GM12878 (cell line): ENCODE data around the gene EPN3. TPM values are rescaled to one million over a fixed set of nuclear protein-coding genes. Genes with fewer than 3 reads are reported as not detected.

Experiments used
- ATAC-seq: fragments of 200-7000 bp; cut with Tn5 transposase; 3 replicates; pipeline ENCODE4 v1.9.1; 2020; ENCODE audit warnings: mild to moderate bottlenecking, moderate library complexity
- BruUV-seq: library from RNA; stranded (reverse); fragments of 400-500 nt; replicated peaks from 2 replicates; lab custom pipeline; 2021; lab: Mats Ljungman, UMichigan
- CTCF ChIA-PET: fragments of 300-600 bp; sonication (Branson Sonifier 250); formaldehyde crosslinking; extraction: SDS; loops from one replicate; lab custom pipeline; 2021; ENCODE audit warnings: inconsistent platforms; lab: Yijun Ruan, JAX
- POLR2A ChIA-PET: fragments of 350-600 bp; formaldehyde crosslinking; extraction: SDS; loops from one replicate; lab custom pipeline; 2021; ENCODE audit warnings: inconsistent platforms; lab: Charles Lee
- RAD21 ChIA-PET: fragments of 300-600 bp; sonication (Branson Sonifier 250); formaldehyde crosslinking; loops from one replicate; lab custom pipeline; 2023; ENCODE audit warnings: antibody characterized with exemption; ENCODE audit not compliant: unreplicated experiment; lab: Charles Lee
- SMC1A ChIA-PET: fragments of 300-600 bp; sonication (Branson Sonifier 250); formaldehyde crosslinking; loops from one replicate; lab custom pipeline; 2023; ENCODE audit not compliant: unreplicated experiment, uncharacterized antibody; lab: Charles Lee
- DNase-seq: peaks from one replicate; pipeline ENCODE4 v3.0.0-alpha.2; 2011; ENCODE audit warnings: low read depth, low spot score
- FAIRE-seq: peaks from 3 replicates; lab custom pipeline; 2011; peaks lifted over from hg19 to GRCh38; lab: Jason Lieb, UNC
- H2AFZ ChIP-seq: 2 replicates; pipeline ENCODE4 v1.6.0; 2011; ENCODE audit warnings: low read depth, low read length, control low read depth; ENCODE audit not compliant: control insufficient read depth
- H3K27ac ChIP-seq: 2 replicates; pipeline ENCODE4 v1.5.1; 2011; ENCODE audit warnings: control low read depth; ENCODE audit not compliant: control insufficient read depth, insufficient read depth
- H3K27me3 ChIP-seq, 2 experiments: replicated peaks in 1 of 2; 2 replicates each; pipeline versions ENCODE4 v1.6.0 to v1.6.1; 2011; ENCODE audit warnings: low read length in 1 of 2; ENCODE audit not compliant: control insufficient read depth in 2 of 2, insufficient read depth in 2 of 2
- H3K36me3 ChIP-seq, 2 experiments: 2 replicates each; pipeline ENCODE4 v1.5.1; 2011; ENCODE audit warnings: low read length in 1 of 2; ENCODE audit not compliant: control insufficient read depth in 2 of 2, insufficient read depth in 2 of 2
- H3K4me1 ChIP-seq: 2 replicates; pipeline ENCODE4 v1.6.1; 2011; ENCODE audit warnings: mild to moderate bottlenecking, low read length, moderate library complexity, mixed read lengths; ENCODE audit not compliant: control insufficient read depth, insufficient read depth
- H3K4me2 ChIP-seq: 2 replicates; pipeline ENCODE4 v1.6.0; 2011; ENCODE audit warnings: control low read depth; ENCODE audit not compliant: control insufficient read depth, insufficient read depth
- H3K4me3 ChIP-seq: fragments of 200-600 bp; sonication (generic); 2 replicates; pipeline ENCODE4 v1.5.1; 2016
- H3K79me2 ChIP-seq: 2 replicates; pipeline ENCODE4 v1.6.0; 2011; ENCODE audit warnings: low read length; ENCODE audit not compliant: control insufficient read depth, insufficient read depth
- H3K9ac ChIP-seq: 2 replicates; pipeline ENCODE4 v1.8.0; 2011; ENCODE audit warnings: low read length, control low read depth, mixed read lengths; ENCODE audit not compliant: control insufficient read depth, insufficient read depth
- H3K9me3 ChIP-seq: replicated peaks from 3 replicates; pipeline ENCODE4 v1.5.1; 2011; ENCODE audit warnings: mild to moderate bottlenecking, low read length; ENCODE audit not compliant: control insufficient read depth, insufficient read depth
- H4K20me1 ChIP-seq: 2 replicates; pipeline ENCODE4 v1.6.0; 2011; ENCODE audit not compliant: control insufficient read depth, insufficient read depth
- BCL11A ChIP-seq: IDR thresholded peaks from 2 replicates; pipeline ENCODE4 v1.6.1; 2011; ENCODE audit warnings: low read depth, low read length
- CBFB ChIP-seq: IDR thresholded peaks from 2 replicates; pipeline ENCODE4 v1.6.1; 2016; ENCODE audit warnings: antibody characterized with exemption, low read depth
- CHD2 ChIP-seq: IDR thresholded peaks from 2 replicates; pipeline ENCODE4 v1.6.1; 2011; ENCODE audit warnings: low read depth, low read length, improper control_type of control experiment, borderline replicate concordance
- ELK1 ChIP-seq: IDR thresholded peaks from 2 replicates; pipeline ENCODE4 v1.6.1; 2012; ENCODE audit warnings: low read depth, low read length, improper control_type of control experiment
- ESRRA ChIP-seq: IDR thresholded peaks from 2 replicates; pipeline ENCODE4 v1.6.1; 2012; ENCODE audit warnings: mild to moderate bottlenecking, low read length, improper control_type of control experiment
- HDAC2 ChIP-seq: fragments of 200-600 bp; sonication (generic); IDR thresholded peaks from 2 replicates; pipeline ENCODE4 v1.6.1; 2017
- NBN ChIP-seq: fragments of 450-650 bp; IDR thresholded peaks from 2 replicates; pipeline ENCODE4 v1.6.1; 2016
- POU2F2 ChIP-seq: IDR thresholded peaks from 3 replicates; pipeline ENCODE4 v1.6.1; 2011; ENCODE audit warnings: low read depth, mild to moderate bottlenecking, low read length, borderline replicate concordance
- RAD51 ChIP-seq: fragments of 450-650 bp; IDR thresholded peaks from 2 replicates; pipeline ENCODE4 v1.6.1; 2016; ENCODE audit warnings: moderate library complexity, mild to moderate bottlenecking, inconsistent platforms
- SMC3 ChIP-seq: IDR thresholded peaks from 2 replicates; pipeline ENCODE4 v1.6.1; 2011; ENCODE audit warnings: low read length, improper control_type of control experiment, borderline replicate concordance
- STAT1 ChIP-seq: fragments of 450-650 bp; conservative IDR thresholded peaks from 2 replicates; pipeline ENCODE4 v1.6.1; 2014; ENCODE audit warnings: antibody characterized with exemption, mild to moderate bottlenecking
- TCF12 ChIP-seq: IDR thresholded peaks from 2 replicates; pipeline ENCODE4 v1.6.1; 2011; ENCODE audit warnings: low read depth, mild to moderate bottlenecking, low read length
- TCF3 ChIP-seq: IDR thresholded peaks from 2 replicates; pipeline ENCODE4 v1.6.1; 2012; ENCODE audit warnings: low read depth, mild to moderate bottlenecking, low read length, borderline replicate concordance; ENCODE audit not compliant: insufficient read depth
- YY1 ChIP-seq: IDR thresholded peaks from 2 replicates; pipeline ENCODE4 v1.6.1; 2011; ENCODE audit warnings: low read depth, mild to moderate bottlenecking, low read length
- ZBTB4 ChIP-seq: fragments of 450-650 bp; formaldehyde crosslinking; IDR thresholded peaks from 2 replicates; pipeline ENCODE4 v1.4.0; 2022; ENCODE audit warnings: mild to moderate bottlenecking, moderate library complexity
- ZNF622 ChIP-seq: fragments of 450-650 bp; IDR thresholded peaks from 2 replicates; pipeline ENCODE4 v1.6.1; 2017; ENCODE audit warnings: mild to moderate bottlenecking, inconsistent platforms
- WGBS: methylation state at CpG from one replicate; pipeline ENCODE4 v1.1.6; 2016; ENCODE audit warnings: low lambda C conversion rate; ENCODE audit not compliant: insufficient replicate concordance, insufficient coverage; ENCODE audit errors: missing lambda C conversion rate; 5-methylcytosine and 5-hydroxymethylcytosine counted together
- in situ Hi-C: fragments of 300-500 bp; cut with MboI; formaldehyde crosslinking; loops from 9 replicates; pipeline ENCODE4 v1.14.3; 2018; ENCODE audit warnings: mixed read lengths
- intact Hi-C: fragments of 100-400 bp; cut with micrococcal nuclease; formaldehyde crosslinking; loops from one replicate; pipeline ENCODE4 v1.14.2; 2022; ENCODE audit not compliant: unreplicated experiment
- polyA plus RNA-seq, 11 experiments: library from polyadenylated mRNA; depleted of rRNA in 4 of 11; unstranded in 6 of 11; stranded (reverse) in 5 of 11; fragments of >200 nt; fragmentation: Nextera tagmentation in 4 of 11; fragmentation: Illumina TruSeq in 1 of 11; extraction: Ambion mirVana in 4 of 11; extraction: Trizol in 1 of 11; gene quantifications; 1 replicate in 1 of 11; 2 replicates in 10 of 11; pipeline versions ENCODE4 v1.2.1 to v1.2.3, GENCODE V29; 2011 to 2016; ENCODE audit warnings: inconsistent platforms in 2 of 11, missing spikeins in 2 of 11, low read depth in 1 of 11
- total RNA-seq, 4 experiments: library from RNA; depleted of rRNA in 3 of 4; stranded (reverse); fragments of >200 nt in 3 of 4; fragmentation: Illumina TruSeq in 1 of 4; extraction: Trizol in 1 of 4; gene quantifications; 2 replicates each; pipeline versions ENCODE4 v1.2.1 to v1.2.3, GENCODE V29; 2013 to 2021
- TF ChIP-seq, protein P1 (sequence below): IDR thresholded peaks from 2 replicates; pipeline ENCODE4 v1.6.1; 2011; ENCODE audit warnings: borderline replicate concordance, low read depth, mild to moderate bottlenecking, moderate library complexity, low read length; ENCODE audit not compliant: insufficient read depth, poor library complexity, severe bottlenecking

Gene EPN3
- total and polyA plus RNA-seq, 10 of the 15 experiments (the other 5 are each of a cell fraction or from before 2014, with no cell fraction given) = 0.04 to 0.07 TPM; not detected in 8

- Histone ChIP-seq H3K9me3 (no peaks in the 10 kb centered on the region), H3K36me3 (no peaks in the 10 kb centered on the region), H3K27me3 (peaks cover 13 to 18% of the 10 kb centered on the region in 2 experiments), H2AFZ (no peak overlapping the region), H3K4me2 (no peak overlapping the region), H3K27ac (no peak overlapping the region), H3K9ac (no peak overlapping the region), H3K4me3 (no peak overlapping the region), H3K79me2 (no peaks in the 10 kb centered on the region), H3K4me1 (peaks cover 4% of the 10 kb centered on the region; the same call in 1 of the 2 replicates), H4K20me1 (no peaks in the 10 kb centered on the region)
- SMC1A ChIA-PET = no interaction called here
- ATAC-seq = no peak
- RAD21 ChIA-PET = interaction anchor here (0.6 kb wide), 1 partner anchor 86 kb away, joined by 3 read pairs; no protein-coding TSS in a partner anchor
- CTCF ChIA-PET = no interaction called here
- no peak for DNase-seq
- in situ Hi-C loops (no loop called here), intact Hi-C loops (no loop called here)
- no peak for FAIRE-seq
- 70% methylated on average over 45 of the region's 45 CpGs for WGBS
- POLR2A ChIA-PET = no interaction called here
- no TSS peak for BruUV-seq
- TF ChIP-seq TCF12 = no peak
- TF ChIP-seq CBFB = no peak
- no peak for TF ChIP-seq RAD51
- TF ChIP-seq STAT1 = no peak
- TF ChIP-seq ZNF622 = no peak
- TF ChIP-seq POU2F2 = no peak
- no peak for TF ChIP-seq ZBTB4
- no peak for TF ChIP-seq ELK1
- TF ChIP-seq CHD2 = no peak
- TF ChIP-seq HDAC2 = no peak
- TF ChIP-seq SMC3 = no peak
- no peak for TF ChIP-seq NBN
- no peak for TF ChIP-seq YY1
- TF ChIP-seq BCL11A = no peak
- no peak for TF ChIP-seq ESRRA
- TF ChIP-seq, protein P1, sequence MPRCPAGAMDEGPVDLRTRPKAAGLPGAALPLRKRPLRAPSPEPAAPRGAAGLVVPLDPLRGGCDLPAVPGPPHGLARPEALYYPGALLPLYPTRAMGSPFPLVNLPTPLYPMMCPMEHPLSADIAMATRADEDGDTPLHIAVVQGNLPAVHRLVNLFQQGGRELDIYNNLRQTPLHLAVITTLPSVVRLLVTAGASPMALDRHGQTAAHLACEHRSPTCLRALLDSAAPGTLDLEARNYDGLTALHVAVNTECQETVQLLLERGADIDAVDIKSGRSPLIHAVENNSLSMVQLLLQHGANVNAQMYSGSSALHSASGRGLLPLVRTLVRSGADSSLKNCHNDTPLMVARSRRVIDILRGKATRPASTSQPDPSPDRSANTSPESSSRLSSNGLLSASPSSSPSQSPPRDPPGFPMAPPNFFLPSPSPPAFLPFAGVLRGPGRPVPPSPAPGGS = no peak
- no peak for TF ChIP-seq TCF3
Observed at GRCh38 chr17:50536683-50537646, 4.4 kb downstream of the EPN3 start.
